ENCODE measurements around the gene TEX29.

The TEX29 gene

GRCh38 chr13:111336666-111337065, 16.2 kb downstream of the TEX29 start:
- Histone ChIP-seq H4K20me1 (ENCODE audit: low read depth, low read length) (no peaks in the 10 kb centered on the region), H3K9ac (ENCODE audit: low read length) (no peak overlapping the region), H3K79me2 (ENCODE audit: insufficient read depth, low read length) (no peaks in the 10 kb centered on the region), H2AFZ (ENCODE audit: low read depth, low read length, severe bottlenecking) (no peak overlapping the region), H3K9me3 (ENCODE audit: insufficient read depth, low read length) (0 out of 2 replicates have a peak, but pooled peaks cover 6% of the 10 kb centered on the region), H3K27ac (ENCODE audit: low read depth, low read length) (no peak overlapping the region), H3K27me3 (ENCODE audit: low read length) (no peaks in the 10 kb centered on the region), H3F3A (ENCODE audit: insufficient read depth) (no peaks in the 10 kb centered on the region), H3K4me3 (ENCODE audit: insufficient read depth, low read length, poor library complexity, severe bottlenecking) (no peak overlapping the region), H3K4me2 (ENCODE audit: low read depth, low read length, poor library complexity, severe bottlenecking) (no peak overlapping the region), H3K36me3 (ENCODE audit: low read length) (no peaks in the 10 kb centered on the region), H3K9me2 (replicated peaks; ENCODE audit: insufficient read depth, low read length) (no peaks in the 10 kb centered on the region)
- TF ChIP-seq CTCF (IDR thresholded peaks at IDR 0.05; ENCODE audit: insufficient read depth, low read length, poor library complexity, severe bottlenecking), result no peak
- TF ChIP-seq EZH2phosphoT487 (conservative IDR thresholded peaks at IDR 0.05; ENCODE audit: low read length), result no peak

- Histone ChIP-seq H3K79me2 (ENCODE audit: insufficient read depth, low read length) (no peaks in the 10 kb centered on the region), H3K27me3 (ENCODE audit: low read length) (no peaks in the 10 kb centered on the region), H3K4me3 (ENCODE audit: insufficient read depth, low read length, poor library complexity, severe bottlenecking) (no peak overlapping the region), H3K36me3 (ENCODE audit: low read length) (no peaks in the 10 kb centered on the region), H3K27ac (ENCODE audit: low read depth, low read length) (no peak overlapping the region), H3K9me3 (ENCODE audit: insufficient read depth, low read length) (0 out of 2 replicates have a peak, but pooled peaks cover 6% of the 10 kb centered on the region), H3K4me2 (ENCODE audit: low read depth, low read length, poor library complexity, severe bottlenecking) (no peak overlapping the region), H3K9me2 (replicated peaks; ENCODE audit: insufficient read depth, low read length) (no peaks in the 10 kb centered on the region), H4K20me1 (ENCODE audit: low read depth, low read length) (no peaks in the 10 kb centered on the region), H3F3A (ENCODE audit: insufficient read depth) (no peaks in the 10 kb centered on the region), H2AFZ (ENCODE audit: low read depth, low read length, severe bottlenecking) (no peak overlapping the region), H3K9ac (ENCODE audit: low read length) (no peak overlapping the region)
- TF ChIP-seq EZH2phosphoT487 (conservative IDR thresholded peaks at IDR 0.05; ENCODE audit: low read length) (no peak), CTCF (IDR thresholded peaks at IDR 0.05; ENCODE audit: insufficient read depth, low read length, poor library complexity, severe bottlenecking) (no peak)
Measured at GRCh38 chr13:111337206-111337605, 16.8 kb downstream of the TEX29 start.

DNA sequence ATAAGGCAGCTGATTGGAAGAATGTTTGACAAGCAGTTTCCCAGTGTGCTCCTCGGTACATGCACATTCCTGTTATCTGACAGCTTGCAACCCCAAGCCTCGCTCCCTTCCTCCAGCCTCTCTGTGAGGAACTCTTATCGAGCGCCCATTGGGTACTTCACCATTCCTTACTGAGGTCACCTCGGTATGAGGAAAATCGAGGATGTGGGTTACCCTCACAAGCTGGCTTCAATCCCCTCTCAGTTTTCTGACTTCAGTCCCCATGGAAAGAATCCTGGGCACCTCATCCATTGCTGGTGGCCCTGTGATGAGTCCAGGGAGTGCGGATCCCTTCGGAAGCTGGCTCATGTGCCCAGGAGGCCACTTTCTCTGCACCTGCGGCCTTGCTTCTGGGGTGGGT, 17.3 kb downstream of the TEX29 start:
- Histone ChIP-seq H3K4me2 (ENCODE audit: low read depth, low read length, poor library complexity, severe bottlenecking) (no peak overlapping the region), H3K36me3 (ENCODE audit: low read length) (no peaks in the 10 kb centered on the region), H3F3A (ENCODE audit: insufficient read depth) (no peaks in the 10 kb centered on the region), H3K27ac (ENCODE audit: low read depth, low read length) (no peak overlapping the region), H2AFZ (ENCODE audit: low read depth, low read length, severe bottlenecking) (no peak overlapping the region), H4K20me1 (ENCODE audit: low read depth, low read length) (no peaks in the 10 kb centered on the region), H3K9me3 (ENCODE audit: insufficient read depth, low read length) (0 out of 2 replicates have a peak, but pooled peaks cover 6% of the 10 kb centered on the region), H3K27me3 (ENCODE audit: low read length) (no peaks in the 10 kb centered on the region), H3K79me2 (ENCODE audit: insufficient read depth, low read length) (no peaks in the 10 kb centered on the region), H3K4me3 (ENCODE audit: insufficient read depth, low read length, poor library complexity, severe bottlenecking) (no peak overlapping the region), H3K9me2 (replicated peaks; ENCODE audit: insufficient read depth, low read length) (no peaks in the 10 kb centered on the region), H3K9ac (ENCODE audit: low read length) (no peak overlapping the region)
- TF ChIP-seq EZH2phosphoT487 (conservative IDR thresholded peaks at IDR 0.05; ENCODE audit: low read length) (no peak), CTCF (IDR thresholded peaks at IDR 0.05; ENCODE audit: insufficient read depth, low read length, poor library complexity, severe bottlenecking) (no peak)

Measured in SU-DHL-6 (cell line).